Esophagus (tissue), 2 donors: Measurements from ENCODE around the gene GRB2. TPM values are rescaled to one million over a fixed set of nuclear protein-coding genes. Genes with fewer than 3 reads are reported as not detected.
A peak's percentile ranks its signal among the peaks of the same experiment; 100 is the strongest.
"Not testable (repeated sequence)": the region's sequence is repeated elsewhere in the genome, so short reads cannot be mapped to it uniquely, and the experiment has no call there.

Source experiments
- H3K27ac ChIP-seq, 2 donors: one replicate each; pipeline ENCODE4 v1.5.1; 2013; ENCODE audit warnings: low read depth in 2 of 2, mild to moderate bottlenecking in 2 of 2, inconsistent platforms in 1 of 2, low read length in 1 of 2, moderate library complexity in 1 of 2
- H3K27me3 ChIP-seq, 2 donors: one replicate each; pipeline ENCODE4 v1.6.1; 2013; ENCODE audit warnings: low read length in 2 of 2, control low read depth in 1 of 2, mild to moderate bottlenecking in 1 of 2; ENCODE audit not compliant: insufficient read depth in 2 of 2, control insufficient read depth in 1 of 2
- H3K36me3 ChIP-seq, 2 donors: one replicate each; pipeline ENCODE4 v1.6.1; 2013; ENCODE audit warnings: low read length in 1 of 2; ENCODE audit not compliant: control insufficient read depth in 2 of 2, insufficient read depth in 2 of 2
- H3K4me1 ChIP-seq, 2 donors: one replicate each; pipeline ENCODE4 v1.6.1; 2013; ENCODE audit warnings: low read length in 1 of 2; ENCODE audit not compliant: control insufficient read depth in 2 of 2, insufficient read depth in 2 of 2
- H3K4me3 ChIP-seq, 2 donors: one replicate each; pipeline ENCODE4 v1.5.1; 2013; ENCODE audit warnings: low read length in 2 of 2, mild to moderate bottlenecking in 2 of 2, low read depth in 1 of 2, moderate library complexity in 1 of 2
- H3K9me3 ChIP-seq, 2 donors: one replicate each; pipeline ENCODE4 v1.6.1; 2013; ENCODE audit warnings: mild to moderate bottlenecking in 2 of 2, low read depth in 1 of 2, low read length in 1 of 2, moderate library complexity in 1 of 2; ENCODE audit not compliant: control insufficient read depth in 2 of 2, insufficient read depth in 1 of 2
- WGBS, 2 donors: extraction: QIAGEN DNeasy Blood & Tissue Kit; methylation state at CpG; one replicate each; pipeline ENCODE4 v1.1.7; 2013; 5-methylcytosine and 5-hydroxymethylcytosine counted together
- polyA plus RNA-seq, 2 donors: library from polyadenylated mRNA; stranded (reverse); fragments of 200-250 nt; gene quantifications; one replicate each; pipeline ENCODE4 v1.2.3, GENCODE V29; 2013
- donor health status: healthy with polysubstance abuse.
- donor health status: Bipolar disorder and iron deficiency.

GRB2 gene
- polyA plus RNA-seq, 2 donors = 23.2 to 36.6 TPM

DNA sequence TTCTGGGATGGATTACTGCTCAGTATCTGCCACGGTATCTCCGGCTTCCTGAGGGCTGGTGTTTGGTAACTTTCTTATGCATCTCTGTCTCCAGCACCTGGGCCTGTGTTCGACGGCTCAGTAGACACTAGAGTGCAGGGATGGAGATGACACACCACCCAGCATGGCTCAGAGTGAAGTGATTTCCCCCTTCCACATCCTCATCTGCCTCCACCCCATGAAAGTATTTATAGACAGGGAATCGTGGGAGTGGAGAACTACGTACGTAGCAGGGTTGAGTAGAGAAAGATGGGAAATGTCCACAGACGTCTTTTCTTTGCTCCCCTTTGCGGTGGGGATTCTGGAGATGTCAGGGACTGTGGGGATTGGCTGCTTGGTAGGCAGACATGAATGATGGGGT is 104.4 kb downstream of the GRB2 start:
- no peaks in the 10 kb centered on the region for H3K9me3 ChIP-seq
- H3K36me3 ChIP-seq = no peaks in the 10 kb centered on the region
- no peaks in the 10 kb centered on the region for H3K27me3 ChIP-seq
- H3K4me3 ChIP-seq = no peak overlapping the region
- WGBS, 2 donors = 81 to 84% methylated on average over 9 of the region's 9 CpGs
- no peak overlapping the region for H3K27ac ChIP-seq
- H3K4me1 ChIP-seq = no peaks in the 10 kb centered on the region

DNA sequence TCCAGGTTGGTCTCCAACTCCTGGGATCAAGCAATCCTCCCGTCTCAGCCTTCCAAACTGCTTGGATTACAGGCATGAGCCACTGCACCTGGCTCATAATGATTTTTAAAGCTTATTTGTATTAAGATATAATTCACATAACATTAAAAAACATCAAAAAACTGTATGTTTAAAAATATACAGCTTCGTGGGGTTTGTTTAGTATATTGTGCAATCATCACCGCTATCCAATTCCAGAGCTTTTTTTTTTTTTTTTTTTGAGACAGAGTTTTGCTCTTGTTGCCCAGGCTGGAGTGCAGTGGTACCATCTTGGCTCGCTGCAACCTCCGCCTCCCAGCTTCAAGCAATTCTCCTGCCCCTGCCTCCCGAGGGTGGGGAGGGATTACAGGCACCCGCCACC is 105.2 kb downstream of the GRB2 start:
- Histone ChIP-seq H3K9me3 (no peaks in the 10 kb centered on the region), H3K27me3 (no peaks in the 10 kb centered on the region), H3K4me3 (no peak overlapping the region), H3K4me1 (no peaks in the 10 kb centered on the region), H3K27ac (no peak overlapping the region), H3K36me3 (no peaks in the 10 kb centered on the region)
- WGBS, 2 donors = 76 to 77% methylated on average over 7 of the region's 7 CpGs

DNA sequence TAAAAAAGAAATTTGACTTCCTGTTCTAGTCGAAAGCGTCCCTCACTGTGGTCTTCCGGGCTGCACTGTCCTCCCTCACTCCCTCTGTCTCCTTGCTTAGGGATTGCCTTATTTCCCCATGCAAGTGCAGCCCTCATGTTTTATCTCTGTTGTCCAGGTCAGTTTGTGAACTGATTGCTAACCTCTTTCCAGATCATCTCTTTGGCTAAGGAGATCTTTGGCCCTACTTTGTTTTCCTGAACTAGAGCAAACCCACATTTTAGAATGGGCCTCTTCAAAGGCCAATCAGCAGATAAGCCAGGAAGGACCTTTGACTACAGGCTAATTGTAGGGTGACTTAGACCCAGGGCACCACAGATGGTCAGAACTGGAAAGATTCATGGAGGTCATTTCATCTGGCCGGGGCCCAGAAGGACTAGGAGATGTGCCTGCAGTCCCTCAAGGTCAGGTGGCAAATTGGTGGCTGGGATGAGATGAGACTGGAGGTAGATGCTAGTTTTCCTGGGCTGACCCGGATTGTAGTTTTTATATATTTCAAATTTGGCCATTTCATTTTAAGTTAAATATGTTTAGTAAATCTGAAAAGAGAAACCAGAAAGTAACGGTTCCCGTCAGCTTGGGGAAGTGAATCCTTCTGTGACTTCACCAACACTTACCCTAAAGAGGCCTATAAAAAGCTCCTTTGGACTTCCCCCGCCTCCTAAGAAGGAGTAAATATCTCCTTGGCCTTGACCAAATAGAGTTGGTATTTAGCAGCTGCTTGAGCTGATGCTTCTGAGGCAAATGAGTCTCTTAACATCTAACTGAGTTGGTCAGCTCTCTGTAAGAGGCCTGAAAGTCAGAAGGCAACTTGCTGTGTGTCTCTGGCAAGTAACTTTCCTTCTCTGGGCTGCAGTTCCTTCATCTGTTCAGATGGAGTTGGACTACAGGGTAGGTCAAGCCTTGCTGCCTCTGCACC is 110.0 kb downstream of the GRB2 start:
- Histone ChIP-seq H3K27me3 (no peaks in the 10 kb centered on the region), H3K4me1 (no peaks in the 10 kb centered on the region), H3K4me3 (no peak overlapping the region), H3K27ac (peak overlapping the region; percentile 4 to 30), H3K9me3 (no peaks in the 10 kb centered on the region), H3K36me3 (no peaks in the 10 kb centered on the region)
- WGBS, 2 donors = 73 to 78% methylated on average over 8 of the region's 8 CpGs

DNA sequence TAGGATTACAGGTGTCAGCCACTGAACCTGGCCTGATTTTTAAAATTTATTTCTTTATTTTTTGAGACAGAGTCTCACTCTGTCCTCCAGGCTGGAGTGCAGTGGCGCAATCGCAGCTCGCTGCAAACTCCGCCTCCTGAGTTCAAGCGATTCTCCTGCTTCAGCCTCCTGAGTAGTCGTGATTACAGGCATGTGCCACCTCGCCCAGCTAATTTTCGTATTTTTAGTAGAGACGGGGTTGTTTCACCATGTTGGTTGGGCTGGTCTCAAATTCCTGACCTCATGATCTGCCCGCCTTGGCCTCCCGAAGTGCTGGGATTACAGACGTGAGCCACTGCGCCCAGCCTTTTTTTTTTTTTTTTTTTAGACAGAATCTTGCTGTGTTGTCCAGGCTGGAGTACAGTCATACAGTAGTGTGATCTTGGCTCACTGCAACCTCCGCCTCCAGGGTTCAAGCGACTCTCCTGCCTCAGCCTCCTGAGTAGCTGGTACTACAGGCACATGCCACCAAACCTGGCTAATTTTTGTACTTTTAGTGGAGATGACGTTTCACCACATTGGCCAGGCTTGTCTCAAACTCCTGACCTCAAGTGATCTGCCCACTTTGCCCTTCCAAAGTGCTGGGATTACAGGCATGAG is 112.5 kb downstream of the GRB2 start:
- WGBS, 2 donors = 74 to 77% methylated on average over 16 of the region's 16 CpGs
- not testable (repeated sequence) for H3K4me1 ChIP-seq, H3K9me3 ChIP-seq, H3K27ac ChIP-seq, H3K27me3 ChIP-seq, H3K36me3 ChIP-seq, H3K4me3 ChIP-seq

DNA sequence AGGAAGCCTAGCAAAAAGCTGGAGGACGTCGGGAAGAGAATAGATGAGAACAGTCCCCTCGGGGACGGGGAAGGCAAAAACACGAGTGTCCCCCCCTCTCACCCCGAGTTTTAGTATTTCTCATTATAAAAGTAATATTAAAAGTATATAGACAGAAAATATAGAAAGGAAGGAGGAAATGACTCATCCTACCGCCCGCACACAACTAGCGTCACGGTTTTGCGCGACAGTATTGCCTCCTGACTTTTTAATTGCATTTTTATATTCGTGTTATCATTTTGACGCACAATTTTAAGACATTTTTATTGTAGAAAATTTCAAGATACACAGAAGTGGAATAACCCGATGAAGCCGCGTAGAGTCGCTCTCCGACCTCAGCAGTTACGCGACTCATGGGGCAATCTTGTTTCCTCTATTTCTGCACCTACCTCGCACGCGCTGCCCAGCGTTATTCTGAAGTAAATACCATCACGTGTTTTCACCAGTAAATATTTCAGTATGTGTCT is 115.6 kb downstream of the GRB2 start:
- H3K4me1 ChIP-seq = no peaks in the 10 kb centered on the region
- no peaks in the 10 kb centered on the region for H3K9me3 ChIP-seq
- H3K27me3 ChIP-seq = no peaks in the 10 kb centered on the region
- WGBS, 2 donors = 1 to 2% methylated on average over 26 of the region's 26 CpGs
- peak overlapping the region; percentile 92 to 98 for H3K27ac ChIP-seq
- peak overlapping the region; percentile 60 to 73 for H3K4me3 ChIP-seq
- peaks cover 7 to 11% of the 10 kb centered on the region in 2 donors for H3K36me3 ChIP-seq

DNA sequence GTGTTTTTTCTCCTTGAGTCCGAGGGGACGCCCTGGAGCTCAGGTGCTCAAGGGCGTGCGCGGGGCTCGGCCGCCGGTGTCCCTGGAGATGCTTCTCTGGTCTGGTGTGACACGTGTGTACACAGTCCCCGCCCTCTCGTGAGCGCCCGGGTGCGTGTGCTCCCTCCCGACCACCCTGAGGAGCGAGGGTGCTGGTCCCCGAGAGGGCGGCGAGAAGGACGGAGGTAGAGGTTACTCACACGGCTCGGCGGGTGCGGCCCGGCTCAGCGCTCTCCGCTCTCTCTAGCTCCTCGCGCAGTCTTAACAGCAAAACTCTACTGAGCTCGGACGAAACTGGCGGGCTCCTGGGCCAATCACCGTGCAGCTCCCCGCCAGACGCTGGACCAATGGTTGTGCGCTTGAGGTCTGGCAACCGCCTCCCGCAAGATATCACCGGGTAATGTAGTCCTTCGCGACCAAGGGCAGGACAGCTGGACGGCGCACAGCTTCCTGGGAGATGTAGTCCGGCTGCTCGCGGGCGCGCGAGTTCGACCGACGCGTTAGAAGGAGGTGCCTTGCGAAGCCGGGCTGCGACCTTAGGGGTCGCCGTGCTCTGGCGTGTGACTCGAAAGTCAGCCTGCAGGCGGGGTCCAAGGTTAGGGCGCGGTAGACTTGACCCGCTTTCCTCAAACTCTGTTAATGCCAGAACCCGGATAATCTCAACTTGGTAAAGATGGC is 116.2 kb downstream of the GRB2 start, which contains the start of gene SLC25A19:
Gene SLC25A19 (minus strand): TSS at position 319 of the 717 bp plus-strand sequence. CDS start 2,669 bp downstream, outside the sequence.
- peak within 1 kb of the TSS; percentile 60 to 73 for H3K4me3 ChIP-seq

DNA sequence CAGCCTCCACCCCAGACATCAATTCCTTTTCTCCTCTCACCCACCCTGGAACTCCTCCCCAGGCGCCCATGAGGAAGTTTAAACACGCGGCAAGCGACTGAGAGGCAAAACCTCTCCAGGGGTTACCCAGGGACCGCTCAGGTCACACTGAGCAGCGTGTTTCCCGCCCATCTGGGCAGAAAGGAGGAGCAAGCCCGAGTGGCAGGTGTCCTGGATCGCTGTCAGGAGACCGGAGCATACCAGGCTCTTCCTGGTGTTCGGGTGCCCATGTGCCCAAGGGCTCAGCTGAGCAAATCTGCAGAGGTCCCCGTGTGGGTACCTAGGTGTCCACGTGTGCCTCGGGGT is 116.7 kb downstream of the GRB2 start:
- H3K4me1 ChIP-seq = no peaks in the 10 kb centered on the region
- no peaks in the 10 kb centered on the region for H3K27me3 ChIP-seq
- H3K36me3 ChIP-seq = peaks cover 7 to 11% of the 10 kb centered on the region in 2 donors
- no peaks in the 10 kb centered on the region for H3K9me3 ChIP-seq
- H3K4me3 ChIP-seq = peak overlapping the region; percentile 60 to 73
- peak overlapping the region; percentile 83 for H3K27ac ChIP-seq
- WGBS, 2 donors = 1% methylated on average over 14 of the region's 14 CpGs

More for the DNA sequence above, 116.2 kb downstream of the GRB2 start, which contains the start of gene SLC25A19:
- Histone ChIP-seq H3K36me3 (peaks cover 7 to 11% of the 10 kb centered on the region in 2 donors), H3K27ac (peak within 1 kb of the TSS; percentile 92 to 98), H3K4me1 (no peaks in the 10 kb centered on the region), H3K9me3 (no peaks in the 10 kb centered on the region), H3K27me3 (no peaks in the 10 kb centered on the region)
- WGBS, 2 donors = 0% methylated on average over 65 of the region's 65 CpGs

DNA sequence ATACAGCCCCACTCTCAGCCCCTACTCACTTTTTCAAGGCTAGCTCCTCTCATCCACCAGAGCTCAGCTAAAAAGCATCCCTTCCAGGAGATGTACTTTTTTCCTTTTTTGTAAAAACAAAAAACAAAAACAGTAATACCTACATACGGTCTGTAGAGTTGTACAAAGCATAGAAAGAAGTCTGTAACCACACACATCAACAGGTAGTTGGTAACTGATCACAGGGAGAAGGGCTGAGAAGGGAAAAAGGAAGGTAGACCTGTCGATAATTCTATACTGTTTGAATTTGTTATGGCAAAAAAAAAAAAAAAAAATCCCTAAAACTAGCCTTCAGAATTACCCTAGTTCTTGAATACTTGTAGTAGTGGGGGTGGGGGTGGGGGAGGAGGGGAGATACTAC is 117.1 kb downstream of the GRB2 start:
- H3K4me3 ChIP-seq = peak overlapping the region in 1 of 2 donors; percentile 60
- WGBS, 2 donors = 17% methylated on average over 2 of the region's 2 CpGs
- no peaks in the 10 kb centered on the region for H3K27me3 ChIP-seq
- H3K36me3 ChIP-seq = peaks cover 7 to 11% of the 10 kb centered on the region in 2 donors
- peaks cover 0 to under 1% of the 10 kb centered on the region in 2 donors for H3K4me1 ChIP-seq
- H3K27ac ChIP-seq = no peak overlapping the region
- no peaks in the 10 kb centered on the region for H3K9me3 ChIP-seq

DNA sequence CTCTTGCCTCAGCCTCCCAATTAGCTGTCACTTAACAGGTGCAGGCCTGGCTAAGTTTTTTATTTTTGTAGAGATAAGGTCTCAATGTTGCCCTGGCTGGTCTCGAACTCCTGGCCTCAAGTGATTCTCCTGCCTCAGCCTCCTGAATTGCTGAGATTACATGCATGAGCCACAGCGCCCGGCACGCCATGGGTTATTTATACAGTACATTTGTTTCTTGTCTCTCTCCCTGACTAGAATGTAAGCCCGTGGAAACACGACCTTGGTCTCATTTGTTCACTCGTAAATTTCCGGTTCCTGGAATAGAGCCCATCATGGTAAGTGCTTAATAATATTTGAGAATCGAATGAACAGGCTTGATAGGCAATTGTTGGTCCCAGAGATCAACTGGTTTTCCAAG is 118.3 kb downstream of the GRB2 start:
- H3K9me3 ChIP-seq = no peaks in the 10 kb centered on the region
- H3K36me3 ChIP-seq = peaks cover 7 to 11% of the 10 kb centered on the region in 2 donors
- 71 to 88% methylated on average over 9 of the region's 9 CpGs for WGBS, 2 donors
- peaks cover 0 to 2% of the 10 kb centered on the region in 2 donors for H3K4me1 ChIP-seq
- H3K4me3 ChIP-seq = no peak overlapping the region
- no peaks in the 10 kb centered on the region for H3K27me3 ChIP-seq
- H3K27ac ChIP-seq = no peak overlapping the region
